Heart left ventricle (tissue), 13 donors: ENCODE data around the gene IFNLR1.

Source experiments
- CTCF ChIP-seq, 12 donors: fragments of 200-600 bp; sonication (generic) in 4 of 12; IDR thresholded peaks; one replicate each; pipeline versions ENCODE4 v1.5.0 to v1.8.0; 2018 to 2022; ENCODE audit warnings: antibody characterized with exemption in 12 of 12, mild to moderate bottlenecking in 5 of 12
- POLR2A ChIP-seq, 2 donors: fragments of 450-650 bp; IDR thresholded peaks; one replicate each; pipeline ENCODE4 v1.6.1; 2017; ENCODE audit warnings: antibody characterized with exemption in 2 of 2, mild to moderate bottlenecking in 2 of 2, moderate library complexity in 2 of 2
- donor health status: ischemic (EF 13 %, LVEDD 7.1; RV severe dilation, severe dysfunction).
- donor health status: DM: no; HTN: yes; CAD: no.
- donor health status: DM: no; HTN: no; CAD: no.
- donor health status: ischemic (EF 25% LVEDD 6.9; RV normal size, moderate dysfunction).
- donor health status: ischemic (EF 25% LVEDD 5.7; RV mildly dilated, moderate dysfunction).
- donor health status: ischemic (EF 35%, LVEDD 5.7; RV mildly dilated, moderate dysfunction).
- donor health status: nonischemic (EF 11% LVEDD 7.7; RV severe dilation, severe dysfunction).
- donor health status: DM: yes; HTN: yes; CAD: no.
- donor health status: PGD.
- donor health status: ischemic (EF 29% LVEDD 5.4; RV normal size, mild dysfunction).
- donor health status: nonischemic (EF 23%, LVEDD 6.1; RV moderate dilation, normal function).

DNA sequence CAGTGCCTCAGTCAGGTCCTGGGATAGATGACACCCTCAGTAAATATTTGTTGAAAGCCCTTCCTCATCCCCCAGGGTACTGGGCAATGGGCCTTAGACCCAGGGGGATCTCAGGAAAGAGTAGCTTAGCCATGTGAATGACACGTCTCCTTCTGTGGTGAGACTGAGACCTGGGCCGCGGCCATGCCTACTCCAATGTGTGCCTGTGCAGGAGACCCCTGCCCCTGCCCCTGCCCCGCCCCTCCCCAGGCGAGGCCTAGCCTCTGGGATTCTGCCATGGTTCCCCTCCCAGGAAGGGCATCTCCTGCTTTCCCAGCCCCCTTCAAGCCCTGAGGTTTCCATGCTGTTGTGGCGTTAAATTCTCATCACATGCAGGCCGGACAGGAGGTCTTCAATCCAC is 82.2 kb downstream of the IFNLR1 start:
- TF ChIP-seq CTCF (IDR thresholded peaks at IDR 0.05): no peak
- no peak for TF ChIP-seq POLR2A (IDR thresholded peaks at IDR 0.05)
